VCaP (cell line): ENCODE measurements around the gene SLC8A1.

ENCODE experiments used
- H3K27ac ChIP-seq: fragments of 450-650 bp; 2 replicates; pipeline ENCODE4 v1.5.1; 2017
- TF ChIP-seq, protein P1 (sequence below): fragments of 450-650 bp; conservative IDR thresholded peaks from 2 replicates; pipeline ENCODE4 v1.5.1; 2017; ENCODE audit warnings: mild to moderate bottlenecking, moderate library complexity

The SLC8A1 gene

DNA sequence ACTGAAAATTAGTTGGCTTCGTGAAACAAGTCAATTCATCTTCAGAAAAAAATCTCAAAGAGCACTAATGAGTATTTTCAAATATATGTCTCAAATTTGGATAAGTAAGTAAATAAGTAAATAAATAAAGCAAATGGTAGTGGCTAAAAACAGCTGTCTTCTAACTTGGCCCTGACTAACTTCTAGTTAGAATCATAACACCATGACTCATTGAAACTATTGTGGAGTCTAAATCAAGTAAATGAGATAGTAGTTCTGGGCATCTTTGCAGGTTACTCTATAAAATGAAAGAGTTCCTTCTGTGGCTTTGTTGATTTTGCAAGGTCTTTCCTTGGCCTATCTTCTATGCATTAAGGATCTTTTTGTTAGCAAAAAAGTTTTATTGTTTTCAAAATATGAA, 110.7 kb downstream of the SLC8A1 start:
- no peak overlapping the region for H3K27ac ChIP-seq
- TF ChIP-seq, protein P1, sequence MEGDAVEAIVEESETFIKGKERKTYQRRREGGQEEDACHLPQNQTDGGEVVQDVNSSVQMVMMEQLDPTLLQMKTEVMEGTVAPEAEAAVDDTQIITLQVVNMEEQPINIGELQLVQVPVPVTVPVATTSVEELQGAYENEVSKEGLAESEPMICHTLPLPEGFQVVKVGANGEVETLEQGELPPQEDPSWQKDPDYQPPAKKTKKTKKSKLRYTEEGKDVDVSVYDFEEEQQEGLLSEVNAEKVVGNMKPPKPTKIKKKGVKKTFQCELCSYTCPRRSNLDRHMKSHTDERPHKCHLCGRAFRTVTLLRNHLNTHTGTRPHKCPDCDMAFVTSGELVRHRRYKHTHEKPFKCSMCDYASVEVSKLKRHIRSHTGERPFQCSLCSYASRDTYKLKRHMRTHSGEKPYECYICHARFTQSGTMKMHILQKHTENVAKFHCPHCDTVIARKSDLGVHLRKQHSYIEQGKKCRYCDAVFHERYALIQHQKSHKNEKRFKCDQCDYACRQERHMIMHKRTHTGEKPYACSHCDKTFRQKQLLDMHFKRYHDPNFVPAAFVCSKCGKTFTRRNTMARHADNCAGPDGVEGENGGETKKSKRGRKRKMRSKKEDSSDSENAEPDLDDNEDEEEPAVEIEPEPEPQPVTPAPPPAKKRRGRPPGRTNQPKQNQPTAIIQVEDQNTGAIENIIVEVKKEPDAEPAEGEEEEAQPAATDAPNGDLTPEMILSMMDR = no peak

DNA sequence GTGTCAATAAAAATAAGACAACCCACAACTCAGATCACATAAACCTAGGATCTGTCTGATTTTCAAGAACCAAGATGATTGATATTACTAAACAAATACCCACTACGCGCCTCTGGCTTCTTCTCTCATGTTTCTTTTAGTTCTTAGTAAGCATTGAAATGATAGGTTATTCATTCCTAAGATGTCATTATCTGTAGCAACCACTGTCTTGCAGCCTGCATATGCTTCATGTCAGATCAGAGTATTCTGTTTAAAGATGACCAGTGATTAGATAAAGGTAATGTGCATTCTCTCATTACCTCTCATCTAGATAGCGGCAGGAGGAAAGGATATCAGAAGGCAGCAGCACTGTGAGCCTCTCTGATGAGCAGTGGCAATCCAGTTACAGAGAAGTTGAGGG, 112.9 kb downstream of the SLC8A1 start:
- no peak overlapping the region for H3K27ac ChIP-seq
- TF ChIP-seq, protein P1 = no peak

DNA sequence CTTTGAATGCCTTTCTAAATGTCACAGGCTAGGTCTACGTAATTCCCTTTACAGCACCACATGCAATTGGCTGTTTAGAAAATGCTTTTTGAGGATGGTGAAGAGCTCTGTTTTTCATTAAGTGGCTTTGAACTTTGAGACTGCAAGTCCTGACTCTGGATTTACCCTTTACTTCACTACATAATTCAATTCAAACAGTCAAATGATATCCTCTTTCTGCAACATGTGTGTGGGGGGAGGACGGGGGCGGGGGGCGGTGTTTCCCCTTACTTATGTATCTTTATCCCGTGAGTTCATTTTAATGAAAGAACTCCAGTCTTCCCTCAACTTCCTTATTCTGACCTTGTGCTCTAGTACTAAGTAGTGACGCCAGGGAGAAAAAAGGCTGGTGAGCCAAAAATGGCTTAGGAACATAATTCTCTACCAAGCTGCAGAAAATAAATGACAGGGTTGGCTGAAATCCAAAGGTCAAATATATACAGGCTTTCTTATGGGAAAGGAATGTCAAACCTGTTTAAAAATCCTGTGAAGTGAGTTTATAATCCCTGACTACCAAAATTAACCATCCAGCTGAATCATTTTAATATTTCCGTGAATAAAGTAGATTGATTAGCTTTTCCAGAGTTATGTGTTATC, 119.6 kb downstream of the SLC8A1 start:
- TF ChIP-seq, protein P1 = no peak
- H3K27ac ChIP-seq = no peak overlapping the region

DNA sequence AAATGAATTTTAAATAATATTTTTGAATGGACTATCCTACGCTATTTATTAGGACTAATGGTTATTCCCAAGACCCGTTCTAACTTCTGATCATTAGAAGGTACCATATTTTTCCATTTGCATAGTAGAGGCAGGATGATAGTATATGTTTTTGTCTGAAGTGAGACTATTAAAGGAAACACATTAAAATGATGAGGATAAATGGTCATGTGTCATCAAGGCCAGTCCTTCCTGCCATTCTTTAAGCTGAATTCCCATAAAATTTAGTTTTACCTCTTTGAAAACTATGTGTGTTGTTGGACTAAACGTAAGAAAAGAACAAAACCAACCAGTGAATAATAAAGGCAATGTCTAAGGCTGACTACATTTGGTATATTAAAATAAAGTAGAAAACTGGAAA, 121.8 kb downstream of the SLC8A1 start:
- TF ChIP-seq, protein P1 = no peak
- H3K27ac ChIP-seq = no peak overlapping the region

DNA sequence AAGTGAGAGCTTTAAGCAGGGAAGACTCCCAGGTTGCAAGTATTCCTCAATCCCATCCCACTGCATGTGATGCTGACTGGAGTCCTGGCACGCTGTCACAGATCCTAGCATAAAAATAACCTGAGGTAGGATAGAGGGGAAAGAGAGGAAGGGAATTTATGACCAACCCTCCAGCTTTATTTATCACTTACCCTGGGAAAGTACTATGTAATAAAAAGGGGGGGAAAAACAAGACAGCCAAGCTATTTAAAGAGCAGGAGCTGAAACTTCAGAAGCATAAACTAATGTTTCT, 122.2 kb downstream of the SLC8A1 start:
- TF ChIP-seq, protein P1 = no peak
- no peak overlapping the region for H3K27ac ChIP-seq

DNA sequence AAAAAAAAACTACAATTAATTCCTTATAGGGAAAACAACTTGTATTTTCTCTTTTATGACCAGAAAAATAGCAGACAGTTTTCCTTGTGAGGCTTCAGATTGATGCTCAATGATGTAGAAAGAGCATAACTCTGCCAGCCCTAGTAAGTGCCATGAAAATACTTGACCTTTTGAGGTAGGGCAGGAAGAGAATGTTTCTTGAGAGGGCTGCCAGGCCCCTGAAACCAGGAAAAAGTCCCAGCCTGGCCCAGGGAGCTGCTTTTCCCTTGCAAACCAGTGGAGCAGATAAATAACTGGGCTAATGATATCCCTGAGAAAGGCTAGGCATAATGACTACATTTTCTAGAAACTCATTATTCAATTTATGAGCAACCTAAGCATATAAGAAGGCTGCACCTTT, 126.8 kb downstream of the SLC8A1 start:
- no peak overlapping the region for H3K27ac ChIP-seq
- TF ChIP-seq, protein P1 = no peak

DNA sequence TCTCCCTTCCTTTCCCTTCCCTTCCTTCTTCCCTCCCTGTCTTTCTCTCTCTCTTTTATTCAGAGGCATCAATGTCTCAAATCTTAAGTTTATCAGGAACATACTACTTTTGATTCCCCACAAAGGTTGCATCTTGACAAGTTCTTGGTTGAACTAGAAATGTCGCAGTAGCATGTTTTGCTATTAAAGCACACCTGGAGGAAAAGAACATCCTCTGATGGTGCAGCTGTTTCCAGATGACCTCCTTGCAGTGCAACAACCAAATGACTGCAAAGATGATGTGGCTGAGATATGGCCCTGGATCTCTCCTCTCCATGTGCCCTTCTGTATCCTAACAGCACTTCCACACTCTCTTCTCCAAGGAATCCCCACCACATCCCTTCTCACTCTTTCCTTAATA, 127.2 kb downstream of the SLC8A1 start:
- TF ChIP-seq, protein P1 = no peak
- no peak overlapping the region for H3K27ac ChIP-seq
